Subcutaneous adipose tissue (tissue), 4 donors: ENCODE results near the gene PIM3. TPM values are rescaled to one million over a fixed set of nuclear protein-coding genes. Genes with fewer than 3 reads are reported as not detected.

Experiments
- total RNA-seq, 4 donors: library from RNA; depleted of rRNA; stranded (reverse); fragments of >200 nt; gene quantifications; one replicate each; pipeline ENCODE4 v1.1.0, GENCODE V29; 2016
- TF ChIP-seq, protein P1 (sequence below): fragments of 450-650 bp; IDR thresholded peaks from one replicate; pipeline ENCODE4 v1.5.1; 2016; ENCODE audit warnings: low read depth, mild to moderate bottlenecking, control low read depth, antibody characterized with exemption, moderate library complexity

Gene PIM3
- total RNA-seq, 4 donors from 2014 or later = 25.8 to 174 (median 59.0) TPM

GRCh38 chr22:49976439-49977175 lies 16.0 kb downstream of the PIM3 start:
- TF ChIP-seq, protein P1, sequence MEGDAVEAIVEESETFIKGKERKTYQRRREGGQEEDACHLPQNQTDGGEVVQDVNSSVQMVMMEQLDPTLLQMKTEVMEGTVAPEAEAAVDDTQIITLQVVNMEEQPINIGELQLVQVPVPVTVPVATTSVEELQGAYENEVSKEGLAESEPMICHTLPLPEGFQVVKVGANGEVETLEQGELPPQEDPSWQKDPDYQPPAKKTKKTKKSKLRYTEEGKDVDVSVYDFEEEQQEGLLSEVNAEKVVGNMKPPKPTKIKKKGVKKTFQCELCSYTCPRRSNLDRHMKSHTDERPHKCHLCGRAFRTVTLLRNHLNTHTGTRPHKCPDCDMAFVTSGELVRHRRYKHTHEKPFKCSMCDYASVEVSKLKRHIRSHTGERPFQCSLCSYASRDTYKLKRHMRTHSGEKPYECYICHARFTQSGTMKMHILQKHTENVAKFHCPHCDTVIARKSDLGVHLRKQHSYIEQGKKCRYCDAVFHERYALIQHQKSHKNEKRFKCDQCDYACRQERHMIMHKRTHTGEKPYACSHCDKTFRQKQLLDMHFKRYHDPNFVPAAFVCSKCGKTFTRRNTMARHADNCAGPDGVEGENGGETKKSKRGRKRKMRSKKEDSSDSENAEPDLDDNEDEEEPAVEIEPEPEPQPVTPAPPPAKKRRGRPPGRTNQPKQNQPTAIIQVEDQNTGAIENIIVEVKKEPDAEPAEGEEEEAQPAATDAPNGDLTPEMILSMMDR = no peak

DNA sequence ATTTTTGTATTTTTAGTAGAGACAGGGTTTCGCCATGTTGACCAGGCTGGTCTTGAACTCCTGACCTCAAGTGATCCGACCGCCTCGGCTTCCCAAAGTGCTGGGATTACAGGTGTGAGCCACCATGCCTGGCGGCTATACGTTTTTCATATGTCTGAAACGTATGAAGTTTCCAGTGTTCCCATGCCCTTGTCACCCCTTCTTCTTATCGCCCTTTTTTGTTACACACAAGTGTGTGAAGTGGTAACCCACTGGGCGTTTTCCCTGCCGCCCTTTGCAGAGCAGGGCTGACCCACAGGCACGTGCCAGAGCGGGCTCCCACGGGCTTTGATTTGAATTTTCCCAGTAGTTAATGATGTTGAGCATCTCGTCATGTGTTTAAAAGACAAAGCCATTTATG lies 17.0 kb downstream of the PIM3 start:
- TF ChIP-seq, protein P1 = no peak

DNA sequence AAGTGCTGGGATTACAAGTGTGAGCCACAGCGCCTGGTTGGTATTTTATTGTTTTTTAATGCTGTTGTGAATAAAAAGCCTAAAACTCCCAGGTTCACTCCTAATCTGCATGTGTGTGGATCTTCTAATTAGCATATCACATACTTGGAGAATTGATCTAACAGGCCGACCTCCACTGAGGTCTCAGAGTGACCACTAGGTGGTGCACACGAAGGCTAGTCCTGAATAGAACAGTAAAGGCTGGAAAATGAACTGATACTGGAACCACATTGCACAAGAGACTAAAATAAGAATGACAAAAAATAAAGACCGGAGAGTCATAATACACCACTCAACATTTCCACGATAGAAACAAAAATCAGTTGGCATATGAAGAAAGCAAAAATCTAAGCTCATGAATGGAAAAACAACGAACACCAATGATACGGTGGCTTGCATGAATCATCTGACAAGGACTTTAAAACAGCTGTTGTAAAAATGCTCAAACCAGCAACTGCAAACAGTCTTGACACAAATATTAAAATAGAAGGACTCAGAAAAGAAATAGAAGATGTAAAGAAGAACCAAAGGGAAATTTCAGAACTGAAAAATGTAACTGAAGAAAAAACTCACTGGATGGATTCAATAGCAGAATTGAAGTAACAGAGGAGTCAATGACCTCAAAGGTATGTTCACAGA lies 19.2 kb downstream of the PIM3 start:
- TF ChIP-seq, protein P1 = no peak

- TF ChIP-seq, protein P1 = no peak
Observed at GRCh38 chr22:49983148-49984042, 22.8 kb downstream of the PIM3 start.

GRCh38 chr22:49986325-49986724 lies 25.8 kb downstream of the PIM3 start:
- TF ChIP-seq, protein P1 = no peak

GRCh38 chr22:49991167-49991566 lies 30.6 kb downstream of the PIM3 start:
- TF ChIP-seq, protein P1 = no peak
